Regular cardiac myocyte (primary cell): ENCODE data around the gene PDIA4. TPM values are rescaled to one million over a fixed set of nuclear protein-coding genes. Genes with fewer than 3 reads are reported as not detected.

ENCODE experiments used
- total RNA-seq: library from RNA; depleted of rRNA; stranded (reverse); fragments of >200 nt; gene quantifications from 2 replicates; pipeline ENCODE4 v1.2.3, GENCODE V29; 2014

Gene PDIA4, protein sequence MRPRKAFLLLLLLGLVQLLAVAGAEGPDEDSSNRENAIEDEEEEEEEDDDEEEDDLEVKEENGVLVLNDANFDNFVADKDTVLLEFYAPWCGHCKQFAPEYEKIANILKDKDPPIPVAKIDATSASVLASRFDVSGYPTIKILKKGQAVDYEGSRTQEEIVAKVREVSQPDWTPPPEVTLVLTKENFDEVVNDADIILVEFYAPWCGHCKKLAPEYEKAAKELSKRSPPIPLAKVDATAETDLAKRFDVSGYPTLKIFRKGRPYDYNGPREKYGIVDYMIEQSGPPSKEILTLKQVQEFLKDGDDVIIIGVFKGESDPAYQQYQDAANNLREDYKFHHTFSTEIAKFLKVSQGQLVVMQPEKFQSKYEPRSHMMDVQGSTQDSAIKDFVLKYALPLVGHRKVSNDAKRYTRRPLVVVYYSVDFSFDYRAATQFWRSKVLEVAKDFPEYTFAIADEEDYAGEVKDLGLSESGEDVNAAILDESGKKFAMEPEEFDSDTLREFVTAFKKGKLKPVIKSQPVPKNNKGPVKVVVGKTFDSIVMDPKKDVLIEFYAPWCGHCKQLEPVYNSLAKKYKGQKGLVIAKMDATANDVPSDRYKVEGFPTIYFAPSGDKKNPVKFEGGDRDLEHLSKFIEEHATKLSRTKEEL
- 558 and 610 TPM in 2 replicates for total RNA-seq

DNA sequence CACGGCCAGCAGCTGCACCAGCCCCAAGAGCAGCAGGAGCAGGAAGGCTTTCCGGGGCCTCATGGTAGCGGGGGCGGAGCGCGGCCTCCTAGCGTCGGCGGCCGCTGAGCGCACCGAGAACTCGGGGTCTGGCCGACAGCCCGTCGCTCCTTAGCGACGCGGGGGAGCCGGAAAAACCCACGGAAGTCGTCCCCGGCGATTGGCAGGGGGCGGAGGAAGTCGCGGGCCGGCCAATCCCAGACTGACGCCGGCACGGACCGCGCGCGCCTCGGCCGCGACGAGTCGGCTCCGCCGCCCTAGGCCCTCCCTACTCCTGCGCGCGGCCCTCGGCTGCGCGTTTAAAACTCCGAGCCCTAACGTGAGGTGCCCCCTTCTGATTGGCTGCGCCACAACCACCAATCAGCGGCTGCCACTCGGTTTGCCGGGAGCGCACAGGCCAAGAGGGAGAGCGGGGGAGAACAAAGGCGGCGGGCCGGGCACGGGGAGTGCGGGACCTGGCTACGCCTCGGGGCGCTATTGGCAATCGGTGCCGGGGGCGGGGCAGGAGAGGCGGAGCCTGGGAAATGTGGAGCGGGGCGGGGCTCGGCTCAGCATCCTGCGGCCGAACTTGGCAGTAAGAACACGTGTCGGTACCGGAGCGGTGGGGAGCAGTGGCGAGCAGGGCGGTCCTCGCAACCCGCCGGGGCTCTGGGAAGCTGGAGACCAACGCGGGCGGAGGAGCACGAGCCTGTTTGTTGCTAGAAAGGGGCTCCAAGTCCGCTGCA is at the start of gene PDIA4:
Gene PDIA4, minus strand, starts transcription at position 160 of the 764 bp plus-strand sequence. Its CDS starts 97 bp downstream, at position 63.

Other genes with a start within 250 kb of the PDIA4 start
- gene EZH2, start 144.2 kb downstream of the PDIA4 start, total RNA-seq = 3.1 and 13.0 TPM in 2 replicates
- gene ZNF786, start 62.2 kb upstream of the PDIA4 start, total RNA-seq = 4.8 and 8.4 TPM in 2 replicates
- gene ZNF425, start 97.8 kb upstream of the PDIA4 start, total RNA-seq = 3.1 and 3.4 TPM in 2 replicates
- gene ZNF398, start 118.9 kb upstream of the PDIA4 start, total RNA-seq = 6.2 and 9.6 TPM in 2 replicates
- gene ZNF282, start 167.0 kb upstream of the PDIA4 start, total RNA-seq = 16.1 and 18.4 TPM in 2 replicates
- 3.9 and 5.6 TPM in 2 replicates for gene ZNF212, start 211.1 kb upstream of the PDIA4 start, total RNA-seq
- gene ZNF783, start 233.7 kb upstream of the PDIA4 start, total RNA-seq = 7.3 and 13.8 TPM in 2 replicates